Endodermal cell (in vitro differentiated cells): Measurements from ENCODE around the gene SSB. TPM values are rescaled to one million over a fixed set of nuclear protein-coding genes. Genes with fewer than 3 reads are reported as not detected.

Source experiments
- DNase-seq: peaks from one replicate; pipeline ENCODE4 v3.0.0-alpha.2; 2017
- H3K27ac ChIP-seq: 2 replicates; pipeline ENCODE4 v1.5.1; 2013; ENCODE audit warnings: mild to moderate bottlenecking, low read depth, low read length, moderate library complexity
- H3K27me3 ChIP-seq: 2 replicates; pipeline ENCODE4 v1.6.1; 2013; ENCODE audit warnings: mild to moderate bottlenecking, low read length, moderate library complexity; ENCODE audit not compliant: insufficient read depth, control insufficient read depth, poor library complexity, severe bottlenecking
- H3K36me3 ChIP-seq: 2 replicates; pipeline ENCODE4 v1.7.0; 2013; ENCODE audit warnings: mild to moderate bottlenecking, low read length, moderate library complexity; ENCODE audit not compliant: control insufficient read depth, insufficient read depth
- H3K4me1 ChIP-seq: one replicate; pipeline ENCODE4 v1.7.0; 2013; ENCODE audit warnings: low read length; ENCODE audit not compliant: control insufficient read depth, insufficient read depth
- H3K4me3 ChIP-seq: 2 replicates; pipeline ENCODE4 v1.5.1; 2013; ENCODE audit warnings: mild to moderate bottlenecking, low read length, moderate library complexity
- H3K9ac ChIP-seq: 2 replicates; pipeline ENCODE4 v1.6.1; 2013; ENCODE audit warnings: mild to moderate bottlenecking, low read length, moderate library complexity; ENCODE audit not compliant: poor library complexity, severe bottlenecking; ENCODE audit errors: extremely low read depth
- H3K9me3 ChIP-seq: 2 replicates; pipeline ENCODE4 v1.6.1; 2013; ENCODE audit warnings: mild to moderate bottlenecking, low read length, moderate library complexity; ENCODE audit not compliant: control insufficient read depth
- H3K27ac Mint-ChIP-seq: 2 replicates; pipeline ENCODE4 v1.8.0; 2020; ENCODE audit warnings: mixed read lengths
- H3K27me3 Mint-ChIP-seq: 2 replicates; pipeline ENCODE4 v1.8.0; 2021; ENCODE audit warnings: mild to moderate bottlenecking, mixed read lengths; ENCODE audit not compliant: insufficient read depth
- H3K36me3 Mint-ChIP-seq: 2 replicates; pipeline ENCODE4 v1.8.0; 2020; ENCODE audit warnings: low read depth, mixed read lengths
- H3K4me1 Mint-ChIP-seq: 2 replicates; pipeline ENCODE4 v1.8.0; 2020; ENCODE audit warnings: mixed read lengths
- H3K4me3 Mint-ChIP-seq: 2 replicates; pipeline ENCODE4 v1.8.0; 2020; ENCODE audit warnings: mild to moderate bottlenecking, moderate library complexity, mixed read lengths
- H3K9me3 Mint-ChIP-seq: 2 replicates; pipeline ENCODE4 v1.8.0; 2020; ENCODE audit warnings: mild to moderate bottlenecking, mixed read lengths
- CTCF ChIP-seq: fragments of 200-600 bp; sonication (generic); conservative IDR thresholded peaks from 2 replicates; pipeline ENCODE4 v1.5.0; 2021; ENCODE audit warnings: antibody characterized with exemption, mild to moderate bottlenecking
- WGBS, 2 experiments: methylation state at CpG; one replicate each; pipeline versions ENCODE4 v1.1.5 to v1.1.7; 2013; ENCODE audit warnings: missing lambda C conversion rate in 2 of 2, mixed read lengths in 1 of 2; ENCODE audit not compliant: insufficient coverage in 1 of 2, insufficient read length in 1 of 2; 5-methylcytosine and 5-hydroxymethylcytosine counted together
- long read RNA-seq, 4 experiments: library from polyadenylated mRNA in 2 of 4; library from RNA in 1 of 4; library from capped mRNA in 1 of 4; stranded (forward) in 3 of 4; unstranded in 1 of 4; transcript quantifications; one replicate each; pipeline ENCODE4 v2.0.0, GENCODE V29; 2020 to 2021; ENCODE audit warnings: inconsistent platforms in 1 of 4
- polyA plus RNA-seq, 2 experiments: library from polyadenylated mRNA; stranded (reverse); fragments of 50-300 nt; gene quantifications; one replicate each; pipeline ENCODE4 v1.2.3, GENCODE V29; 2013
- total RNA-seq, 2 donors: library from RNA; stranded (reverse); fragmentation: NEBNext Ultra II Directional in 1 of 2; extraction: Animal tissue kit (Norgen Biotek cat#: 25700) in 1 of 2; gene quantifications; 2 replicates in 1 of 2; 3 replicates in 1 of 2; pipeline ENCODE4 v1.2.1, GENCODE V29; 2021

The SSB gene
- total RNA-seq: 100 to 1,000 TPM; 182 to 208 TPM
- 153 TPM for polyA plus RNA-seq (2013, experiment 1 of 2)
- polyA plus RNA-seq (2013, experiment 2 of 2): 151 TPM
- long read RNA-seq, experiment 1, transcript SSB-201 (12 exons, 1,709 nt): major isoform, 67 of 130 reads
- long read RNA-seq, experiment 1, partial matches to known transcripts: 48 of 130 reads
- long read RNA-seq, experiment 1, other reads (novel, unspliced or antisense): 15 of 130 reads
- long read RNA-seq, experiment 2, transcript SSB-201 (12 exons, 1,709 nt): major isoform, 323 of 361 reads
- long read RNA-seq, experiment 2, partial matches to known transcripts: 16 of 361 reads
- long read RNA-seq, experiment 2, other reads (novel, unspliced or antisense): 19 of 361 reads
- long read RNA-seq, experiment 3, transcript SSB-201 (12 exons, 1,709 nt): major isoform, 61 of 136 reads
- long read RNA-seq, experiment 3, transcript SSB-206 (4 exons, 619 nt): minor isoform, 5 of 136 reads
- long read RNA-seq, experiment 3, partial matches to known transcripts: 64 of 136 reads
- long read RNA-seq, experiment 3, other reads (novel, unspliced or antisense): 4 of 136 reads
- long read RNA-seq, experiment 4, transcript SSB-201 (12 exons, 1,709 nt): major isoform, 747 of 818 reads
- long read RNA-seq, experiment 4, partial matches to known transcripts: 37 of 818 reads
- long read RNA-seq, experiment 4, other reads (novel, unspliced or antisense): 33 of 818 reads

- H3K9me3 ChIP-seq: no peaks in the 10 kb centered on the region
- H3K27me3 ChIP-seq: no peaks in the 10 kb centered on the region
- WGBS, 2 experiments: 0 to 1% methylated on average over 13 to 67 of the region's 67 CpGs
- peak within 1 kb of the TSS; percentile 77 for H3K9ac ChIP-seq
- H3K4me3 ChIP-seq: peak within 1 kb of the TSS; percentile 93
- Mint-ChIP-seq H3K9me3 (no peaks in the 10 kb centered on the region), H3K27ac (peak within 1 kb of the TSS; percentile 86), H3K36me3 (peaks cover 20% of the 10 kb centered on the region), H3K27me3 (no peaks in the 10 kb centered on the region), H3K4me1 (peaks cover 6% of the 10 kb centered on the region), H3K4me3 (peak within 1 kb of the TSS; percentile 82)
- H3K27ac ChIP-seq: peak within 1 kb of the TSS; percentile 83
- peak; percentile 97 for DNase-seq
- no peak for TF ChIP-seq CTCF
- H3K4me1 ChIP-seq: no peaks in the 10 kb centered on the region
- peaks cover 31% of the 10 kb centered on the region for H3K36me3 ChIP-seq
Observed at GRCh38 chr2:169798718-169799592, at the start of gene SSB. Gene SSB, plus strand, starts transcription at chr2:169798871. Its CDS starts 2,090 bp downstream, at chr2:169800961.

GRCh38 chr2:169752752-169753151 is 45.9 kb upstream of the SSB start:
- no peak overlapping the region for H3K4me3 Mint-ChIP-seq
- H3K9me3 Mint-ChIP-seq: peaks cover 23% of the 10 kb centered on the region
- DNase-seq: no peak
- Histone ChIP-seq H3K4me3 (no peak overlapping the region), H3K9ac (no peak overlapping the region), H3K36me3 (peaks cover 38% of the 10 kb centered on the region), H3K27ac (no peak overlapping the region), H3K9me3 (peaks cover 18% of the 10 kb centered on the region), H3K27me3 (no peaks in the 10 kb centered on the region), H3K4me1 (no peaks in the 10 kb centered on the region)
- no peak for TF ChIP-seq CTCF
- 87 to 100% methylated on average over 1 to 2 of the region's 3 CpGs for WGBS, 2 experiments
- no peak overlapping the region for H3K27ac Mint-ChIP-seq
- H3K36me3 Mint-ChIP-seq: peaks cover 50% of the 10 kb centered on the region
- H3K27me3 Mint-ChIP-seq: no peaks in the 10 kb centered on the region
- H3K4me1 Mint-ChIP-seq: no peaks in the 10 kb centered on the region
